Astrocyte of the spinal cord (primary cell): ENCODE measurements around the gene CLK1.
"Not testable (repeated sequence)": the region's sequence is repeated elsewhere in the genome, so short reads cannot be mapped to it uniquely, and the experiment has no call there.

ENCODE experiments used
- DNase-seq: peaks from one replicate; pipeline ENCODE4 v3.0.0; 2011; ENCODE audit warnings: low read depth, low spot score
- H3K4me3 ChIP-seq: 2 replicates; pipeline ENCODE4 v1.5.1; 2011; ENCODE audit warnings: low read depth, mild to moderate bottlenecking, low read length, moderate library complexity
- in situ Hi-C: cut with HindIII; loops from 2 replicates; pipeline ENCODE4 v1.10.0; 2017; ENCODE audit warnings: low sequenced_read_pairs
- TF ChIP-seq, protein P1 (sequence below): IDR thresholded peaks from 2 replicates; pipeline ENCODE4 v1.5.1; 2012; ENCODE audit warnings: low read depth, mild to moderate bottlenecking, low read length, inconsistent platforms

CLK1 gene

DNA sequence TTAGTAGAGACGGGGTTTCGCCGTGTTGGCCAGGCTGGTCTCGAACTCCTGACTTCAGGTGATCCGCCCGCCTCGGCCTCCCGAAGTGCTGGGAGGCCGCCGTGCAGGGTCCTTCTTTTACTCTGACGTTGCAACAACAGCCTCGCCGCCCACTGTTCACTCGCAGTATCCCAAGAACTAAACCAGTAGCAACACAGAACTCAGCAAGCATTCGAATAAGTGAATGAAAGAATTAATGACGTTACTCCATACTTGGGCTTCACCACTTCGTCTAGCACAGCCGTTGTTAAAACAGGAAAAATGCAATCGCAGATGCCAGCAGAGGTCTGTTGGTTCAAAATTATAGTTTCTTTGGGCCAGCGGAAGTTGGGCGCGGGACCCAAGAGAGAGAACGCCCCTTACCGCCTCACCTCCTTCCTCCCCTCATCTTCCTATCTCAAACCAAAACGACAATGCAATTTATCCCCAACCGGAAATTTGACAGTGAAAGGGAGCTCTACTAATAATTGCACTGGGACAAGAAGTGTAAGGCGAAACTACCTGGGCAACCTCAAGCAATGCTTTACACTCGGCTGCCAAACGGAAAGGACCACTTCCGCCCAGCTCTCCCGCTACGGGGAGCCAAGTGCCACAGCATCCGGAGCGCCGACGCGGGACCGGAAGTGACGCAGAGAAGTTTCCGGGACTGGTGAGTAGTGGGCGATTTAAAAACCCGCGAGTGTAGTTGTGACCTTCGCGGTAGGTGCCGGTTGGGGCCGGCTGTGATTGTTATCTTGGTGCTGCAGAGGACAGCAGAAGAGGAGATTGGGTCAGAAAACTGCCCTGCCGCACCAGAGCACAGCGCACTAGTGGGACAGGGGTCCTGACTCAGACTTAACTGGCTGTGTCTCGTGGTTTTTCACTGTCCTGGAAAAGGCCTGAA, 24.5 kb upstream of the CLK1 start, which contains the start of the genes NIF3L1 and PPIL3:
Gene NIF3L1 (plus strand): TSS at position 668 of the 922 bp plus-strand sequence. CDS start 2,573 bp downstream, outside the sequence.
Gene PPIL3 (minus strand): TSS at position 374 of the 922 bp plus-strand sequence. CDS start 1,462 bp downstream, outside the sequence.
- peak within 1 kb of the TSS; percentile 93 for H3K4me3 ChIP-seq
- DNase-seq: peak; percentile 99
- TF ChIP-seq, protein P1, sequence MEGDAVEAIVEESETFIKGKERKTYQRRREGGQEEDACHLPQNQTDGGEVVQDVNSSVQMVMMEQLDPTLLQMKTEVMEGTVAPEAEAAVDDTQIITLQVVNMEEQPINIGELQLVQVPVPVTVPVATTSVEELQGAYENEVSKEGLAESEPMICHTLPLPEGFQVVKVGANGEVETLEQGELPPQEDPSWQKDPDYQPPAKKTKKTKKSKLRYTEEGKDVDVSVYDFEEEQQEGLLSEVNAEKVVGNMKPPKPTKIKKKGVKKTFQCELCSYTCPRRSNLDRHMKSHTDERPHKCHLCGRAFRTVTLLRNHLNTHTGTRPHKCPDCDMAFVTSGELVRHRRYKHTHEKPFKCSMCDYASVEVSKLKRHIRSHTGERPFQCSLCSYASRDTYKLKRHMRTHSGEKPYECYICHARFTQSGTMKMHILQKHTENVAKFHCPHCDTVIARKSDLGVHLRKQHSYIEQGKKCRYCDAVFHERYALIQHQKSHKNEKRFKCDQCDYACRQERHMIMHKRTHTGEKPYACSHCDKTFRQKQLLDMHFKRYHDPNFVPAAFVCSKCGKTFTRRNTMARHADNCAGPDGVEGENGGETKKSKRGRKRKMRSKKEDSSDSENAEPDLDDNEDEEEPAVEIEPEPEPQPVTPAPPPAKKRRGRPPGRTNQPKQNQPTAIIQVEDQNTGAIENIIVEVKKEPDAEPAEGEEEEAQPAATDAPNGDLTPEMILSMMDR: no peak
- in situ Hi-C loops: no loop called here

DNA sequence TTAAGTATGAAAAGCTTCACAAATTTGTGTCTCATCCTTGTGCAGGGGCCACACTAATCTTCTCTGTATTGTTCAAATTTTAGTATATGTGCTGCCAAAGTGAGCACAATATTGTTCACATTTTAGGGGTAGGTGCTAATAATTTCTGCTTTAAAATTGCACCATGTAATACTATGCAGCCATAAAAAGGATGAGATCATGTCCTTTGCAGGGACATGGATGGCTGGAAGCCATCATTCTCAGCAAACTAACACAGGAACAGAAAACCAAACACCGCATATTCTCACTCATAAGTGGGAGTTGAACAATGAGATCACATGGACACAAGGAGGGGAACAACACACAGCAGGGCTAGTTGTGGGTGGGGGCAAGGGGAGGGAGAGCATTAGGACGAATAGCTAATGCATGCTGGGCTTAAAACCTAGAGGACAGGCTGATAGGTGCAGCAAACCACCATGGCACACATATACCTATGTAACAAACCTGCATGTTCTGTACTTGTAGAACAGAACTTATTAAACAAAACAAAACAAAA, 17.3 kb upstream of the CLK1 start:
- in situ Hi-C loops, H3K4me3 ChIP-seq, DNase-seq: not testable (repeated sequence)

DNA sequence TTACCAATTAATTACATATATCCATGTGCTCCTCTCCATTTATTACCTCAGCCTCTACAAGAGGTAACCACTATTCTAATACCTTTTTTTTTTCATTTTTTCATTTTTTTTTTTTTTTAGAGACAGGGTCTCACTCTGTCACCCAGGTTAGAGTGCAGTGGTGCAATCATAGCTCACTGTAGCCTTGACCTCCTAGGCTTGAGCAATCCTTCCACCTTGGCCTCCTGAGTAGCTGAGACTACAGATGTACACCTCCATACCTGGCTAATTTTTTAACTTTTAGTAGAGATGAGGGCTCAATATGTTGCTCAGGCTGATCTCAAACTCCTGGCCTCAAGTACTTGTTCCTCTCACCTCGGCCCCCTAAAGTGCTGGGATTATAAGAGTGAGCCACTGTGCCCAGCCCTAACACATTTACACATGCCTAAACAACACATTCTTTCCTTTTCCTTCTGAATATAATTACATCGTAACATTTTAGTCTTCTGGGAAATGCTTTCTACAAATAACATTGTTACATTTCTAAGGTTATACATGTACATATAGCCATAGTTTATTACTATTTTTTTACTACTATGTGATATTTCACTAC, 13.9 kb upstream of the CLK1 start:
- in situ Hi-C loops: no loop called here
- H3K4me3 ChIP-seq: no peak overlapping the region
- no peak for DNase-seq
- TF ChIP-seq, protein P1: no peak

DNA sequence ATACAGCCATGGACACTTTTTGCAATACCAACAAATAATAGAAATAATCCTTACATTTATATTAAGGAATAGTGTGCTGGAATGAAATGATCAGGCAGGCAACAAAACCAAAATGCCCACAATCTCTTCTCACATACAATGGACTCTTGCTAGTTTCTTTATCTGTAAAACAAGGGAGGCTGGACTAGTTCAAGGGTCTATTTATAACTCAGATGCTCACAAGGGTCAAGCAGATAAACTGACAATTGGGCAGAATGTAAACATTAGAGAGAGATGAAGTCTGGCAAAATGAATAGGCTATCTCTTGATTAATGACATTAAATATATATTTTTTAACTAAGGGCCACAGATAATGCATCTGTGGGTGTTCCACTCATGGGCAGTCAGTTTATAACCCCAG, 13.0 kb upstream of the CLK1 start:
- TF ChIP-seq, protein P1: no peak
- no peak for DNase-seq
- H3K4me3 ChIP-seq: no peak overlapping the region
- in situ Hi-C loops: no loop called here

DNA sequence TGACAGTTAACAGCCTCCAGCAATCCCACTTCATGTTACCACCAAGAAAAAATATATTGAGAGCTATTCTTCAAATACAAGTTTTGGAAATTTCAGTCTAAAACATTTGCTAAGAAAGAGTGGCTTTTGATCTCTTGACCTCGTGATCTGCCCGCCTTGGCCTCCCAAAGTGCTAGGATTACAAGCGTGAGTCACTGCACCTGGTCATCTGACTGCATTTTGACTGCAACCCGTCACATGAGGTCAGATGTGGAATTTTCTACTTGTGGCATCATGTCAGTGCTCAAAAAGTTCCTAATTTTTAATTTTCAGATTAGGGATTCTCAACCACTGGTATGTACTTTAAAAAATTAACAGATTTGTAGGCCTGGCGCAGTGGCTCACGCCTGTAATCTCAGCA, 9.1 kb upstream of the CLK1 start:
- in situ Hi-C loops: no loop called here
- TF ChIP-seq, protein P1: no peak
- DNase-seq: no peak
- H3K4me3 ChIP-seq: no peak overlapping the region

DNA sequence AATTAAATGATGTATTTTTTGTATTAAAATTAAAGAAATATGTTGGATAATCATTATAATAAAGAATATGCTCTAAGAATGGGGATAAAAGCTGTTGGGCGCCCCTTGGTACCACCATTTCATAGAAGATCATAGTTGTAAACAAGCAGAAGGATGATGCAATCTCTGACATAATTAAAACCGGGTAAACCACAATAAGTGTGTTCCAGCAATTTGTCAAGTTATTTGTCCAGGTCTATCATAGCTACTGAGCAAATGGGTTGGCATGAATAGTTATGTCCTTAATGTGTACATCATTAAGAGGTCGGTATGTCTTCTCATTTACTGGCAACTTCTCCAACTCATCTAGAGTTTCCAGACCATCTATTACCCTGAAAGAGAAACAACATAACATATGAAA, 6.7 kb upstream of the CLK1 start:
- TF ChIP-seq, protein P1: no peak
- DNase-seq: no peak
- in situ Hi-C loops: no loop called here
- H3K4me3 ChIP-seq: no peak overlapping the region
